ENCODE results near the gene PAX7.

- TF ChIP-seq POU6F1 (CRISPR knock-in tag; IDR thresholded peaks at IDR 0.05; ENCODE audit: borderline replicate concordance, low read depth) (no peak), ARNTL (CRISPR knock-in tag; IDR thresholded peaks at IDR 0.05; ENCODE audit: borderline replicate concordance, low read depth) (no peak), PPARA (CRISPR knock-in tag; IDR thresholded peaks at IDR 0.05; ENCODE audit: borderline replicate concordance) (no peak), PATZ1 (CRISPR knock-in tag; IDR thresholded peaks at IDR 0.05; ENCODE audit: borderline replicate concordance) (no peak)
Observed at GRCh38 chr1:18711536-18712251, 81.0 kb downstream of the PAX7 start.
